ENCODE measurements around the gene GRIA1.

The GRIA1 gene

DNA sequence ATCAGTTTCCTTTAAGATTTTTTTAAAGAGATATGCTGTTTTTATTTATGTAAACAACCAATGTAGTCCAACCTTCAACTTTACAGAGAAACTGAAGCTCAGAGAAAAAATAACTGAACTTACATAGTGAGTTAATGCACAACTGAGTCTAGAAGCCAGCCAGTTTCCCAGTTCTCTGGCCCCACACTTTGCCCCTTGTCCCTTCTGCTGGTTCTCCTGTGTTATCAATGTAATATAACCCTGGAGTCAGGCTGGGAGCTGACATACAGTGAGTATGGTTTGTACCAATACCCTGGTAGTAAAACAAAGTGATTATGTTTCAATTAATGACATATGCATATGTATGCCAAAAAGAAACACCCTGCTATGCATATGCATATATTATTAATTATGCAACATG, 32.2 kb upstream of the GRIA1 start:
- TF ChIP-seq RAD21 (IDR thresholded peaks at IDR 0.05; ENCODE audit: low read depth): no peak
- TF ChIP-seq TEAD4 (IDR thresholded peaks at IDR 0.05): no peak
- no peak for TF ChIP-seq NFIC (IDR thresholded peaks at IDR 0.05)
- TF ChIP-seq, protein P1, sequence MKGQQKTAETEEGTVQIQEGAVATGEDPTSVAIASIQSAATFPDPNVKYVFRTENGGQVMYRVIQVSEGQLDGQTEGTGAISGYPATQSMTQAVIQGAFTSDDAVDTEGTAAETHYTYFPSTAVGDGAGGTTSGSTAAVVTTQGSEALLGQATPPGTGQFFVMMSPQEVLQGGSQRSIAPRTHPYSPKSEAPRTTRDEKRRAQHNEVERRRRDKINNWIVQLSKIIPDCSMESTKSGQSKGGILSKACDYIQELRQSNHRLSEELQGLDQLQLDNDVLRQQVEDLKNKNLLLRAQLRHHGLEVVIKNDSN (IDR thresholded peaks at IDR 0.05): no peak
- no peak for TF ChIP-seq TAF1 (IDR thresholded peaks at IDR 0.05; ENCODE audit: low read depth)
- TF ChIP-seq, protein P2, sequence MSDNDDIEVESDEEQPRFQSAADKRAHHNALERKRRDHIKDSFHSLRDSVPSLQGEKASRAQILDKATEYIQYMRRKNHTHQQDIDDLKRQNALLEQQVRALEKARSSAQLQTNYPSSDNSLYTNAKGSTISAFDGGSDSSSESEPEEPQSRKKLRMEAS (IDR thresholded peaks at IDR 0.05): no peak
- no peak for TF ChIP-seq ZBTB7A (IDR thresholded peaks at IDR 0.05; ENCODE audit: low read depth)
- no peak for TF ChIP-seq EGR1 (IDR thresholded peaks at IDR 0.05)
- no peak for TF ChIP-seq EP300 (IDR thresholded peaks at IDR 0.05; ENCODE audit: borderline replicate concordance)
- TF ChIP-seq YY1 (IDR thresholded peaks at IDR 0.05; ENCODE audit: low read depth): no peak

DNA sequence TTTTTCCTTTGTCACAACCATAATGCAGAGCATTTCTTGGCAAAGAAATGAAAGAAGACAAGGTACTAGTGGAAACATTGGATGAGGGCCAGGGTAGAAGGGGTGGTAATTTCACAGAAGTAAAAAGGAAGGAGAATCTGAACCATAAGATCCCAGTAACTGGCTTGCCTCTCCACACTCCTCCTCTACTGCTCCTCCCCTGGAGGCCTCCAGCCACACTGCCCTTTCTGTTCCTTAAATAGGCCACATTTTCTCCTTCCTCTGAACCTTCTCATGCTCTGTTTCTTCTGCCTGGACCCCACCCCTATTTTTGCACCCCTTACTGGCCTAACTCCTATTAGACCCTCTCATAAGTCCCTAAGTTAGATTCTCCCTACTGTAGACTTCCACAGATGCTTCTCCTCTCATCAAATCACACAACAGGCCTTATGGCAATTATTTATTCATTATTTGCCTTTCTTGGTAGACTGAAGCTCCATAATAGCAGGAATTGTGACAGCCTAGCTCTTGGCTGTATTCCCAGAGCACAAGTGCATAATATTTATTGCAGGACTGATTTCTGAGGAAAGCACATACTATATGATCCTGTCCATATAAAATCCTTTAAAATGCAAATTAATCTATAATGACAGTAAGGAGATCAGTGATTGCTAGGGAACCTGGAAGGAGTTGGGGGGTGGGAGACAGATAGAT, 31.3 kb upstream of the GRIA1 start:
- TF ChIP-seq TEAD4 (IDR thresholded peaks at IDR 0.05) (no peak), NFIC (IDR thresholded peaks at IDR 0.05) (no peak), ZBTB7A (IDR thresholded peaks at IDR 0.05; ENCODE audit: low read depth) (no peak), CEBPB (IDR thresholded peaks at IDR 0.05) (no peak), EGR1 (IDR thresholded peaks at IDR 0.05) (no peak), YY1 (IDR thresholded peaks at IDR 0.05; ENCODE audit: low read depth) (no peak), EP300 (IDR thresholded peaks at IDR 0.05; ENCODE audit: borderline replicate concordance) (no peak), TAF1 (IDR thresholded peaks at IDR 0.05; ENCODE audit: low read depth) (no peak), FOXM1 (IDR thresholded peaks at IDR 0.05; ENCODE audit: borderline replicate concordance, low read depth) (no peak), TCF12 (IDR thresholded peaks at IDR 0.05; ENCODE audit: low read depth) (no peak), CREB1 (IDR thresholded peaks at IDR 0.05; ENCODE audit: low read depth) (no peak), RAD21 (IDR thresholded peaks at IDR 0.05; ENCODE audit: low read depth) (no peak)
- TF ChIP-seq, protein P1 (IDR thresholded peaks at IDR 0.05): no peak
- TF ChIP-seq, protein P3, sequence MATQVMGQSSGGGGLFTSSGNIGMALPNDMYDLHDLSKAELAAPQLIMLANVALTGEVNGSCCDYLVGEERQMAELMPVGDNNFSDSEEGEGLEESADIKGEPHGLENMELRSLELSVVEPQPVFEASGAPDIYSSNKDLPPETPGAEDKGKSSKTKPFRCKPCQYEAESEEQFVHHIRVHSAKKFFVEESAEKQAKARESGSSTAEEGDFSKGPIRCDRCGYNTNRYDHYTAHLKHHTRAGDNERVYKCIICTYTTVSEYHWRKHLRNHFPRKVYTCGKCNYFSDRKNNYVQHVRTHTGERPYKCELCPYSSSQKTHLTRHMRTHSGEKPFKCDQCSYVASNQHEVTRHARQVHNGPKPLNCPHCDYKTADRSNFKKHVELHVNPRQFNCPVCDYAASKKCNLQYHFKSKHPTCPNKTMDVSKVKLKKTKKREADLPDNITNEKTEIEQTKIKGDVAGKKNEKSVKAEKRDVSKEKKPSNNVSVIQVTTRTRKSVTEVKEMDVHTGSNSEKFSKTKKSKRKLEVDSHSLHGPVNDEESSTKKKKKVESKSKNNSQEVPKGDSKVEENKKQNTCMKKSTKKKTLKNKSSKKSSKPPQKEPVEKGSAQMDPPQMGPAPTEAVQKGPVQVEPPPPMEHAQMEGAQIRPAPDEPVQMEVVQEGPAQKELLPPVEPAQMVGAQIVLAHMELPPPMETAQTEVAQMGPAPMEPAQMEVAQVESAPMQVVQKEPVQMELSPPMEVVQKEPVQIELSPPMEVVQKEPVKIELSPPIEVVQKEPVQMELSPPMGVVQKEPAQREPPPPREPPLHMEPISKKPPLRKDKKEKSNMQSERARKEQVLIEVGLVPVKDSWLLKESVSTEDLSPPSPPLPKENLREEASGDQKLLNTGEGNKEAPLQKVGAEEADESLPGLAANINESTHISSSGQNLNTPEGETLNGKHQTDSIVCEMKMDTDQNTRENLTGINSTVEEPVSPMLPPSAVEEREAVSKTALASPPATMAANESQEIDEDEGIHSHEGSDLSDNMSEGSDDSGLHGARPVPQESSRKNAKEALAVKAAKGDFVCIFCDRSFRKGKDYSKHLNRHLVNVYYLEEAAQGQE (IDR thresholded peaks at IDR 0.05; ENCODE audit: low read depth): no peak
- TF ChIP-seq, protein P2 (IDR thresholded peaks at IDR 0.05): no peak

DNA sequence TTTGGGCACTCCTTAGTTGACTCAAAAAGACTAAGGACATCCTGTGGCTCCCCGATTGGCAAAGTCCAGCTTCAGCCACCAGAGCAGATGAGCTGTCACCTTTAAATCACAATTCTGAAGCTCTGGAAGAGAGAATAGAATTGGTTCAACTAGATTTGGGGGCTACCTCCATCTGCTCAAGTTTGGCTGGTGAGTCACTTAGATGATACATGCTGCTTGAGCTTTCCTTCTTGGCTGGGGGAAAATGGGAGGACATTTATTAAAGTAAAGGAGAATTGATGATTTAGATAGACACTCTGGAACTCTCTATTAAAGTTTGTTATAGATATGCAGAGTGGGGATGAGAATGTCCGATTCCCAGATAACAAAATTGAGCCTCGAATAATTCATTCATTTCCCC, 30.0 kb upstream of the GRIA1 start:
- TF ChIP-seq, protein P3 (IDR thresholded peaks at IDR 0.05; ENCODE audit: low read depth): no peak
- TF ChIP-seq, protein P1 (IDR thresholded peaks at IDR 0.05): no peak
- TF ChIP-seq NFIC (IDR thresholded peaks at IDR 0.05) (no peak), ZBTB7A (IDR thresholded peaks at IDR 0.05; ENCODE audit: low read depth) (no peak), CREB1 (IDR thresholded peaks at IDR 0.05; ENCODE audit: low read depth) (no peak), EGR1 (IDR thresholded peaks at IDR 0.05) (no peak), CEBPB (IDR thresholded peaks at IDR 0.05) (no peak), TEAD4 (IDR thresholded peaks at IDR 0.05) (no peak), TCF12 (IDR thresholded peaks at IDR 0.05; ENCODE audit: low read depth) (no peak), RAD21 (IDR thresholded peaks at IDR 0.05; ENCODE audit: low read depth) (no peak), FOXM1 (IDR thresholded peaks at IDR 0.05; ENCODE audit: borderline replicate concordance, low read depth) (no peak), TAF1 (IDR thresholded peaks at IDR 0.05; ENCODE audit: low read depth) (no peak), EP300 (IDR thresholded peaks at IDR 0.05; ENCODE audit: borderline replicate concordance) (no peak), YY1 (IDR thresholded peaks at IDR 0.05; ENCODE audit: low read depth) (no peak)
- TF ChIP-seq, protein P2 (IDR thresholded peaks at IDR 0.05): no peak

DNA sequence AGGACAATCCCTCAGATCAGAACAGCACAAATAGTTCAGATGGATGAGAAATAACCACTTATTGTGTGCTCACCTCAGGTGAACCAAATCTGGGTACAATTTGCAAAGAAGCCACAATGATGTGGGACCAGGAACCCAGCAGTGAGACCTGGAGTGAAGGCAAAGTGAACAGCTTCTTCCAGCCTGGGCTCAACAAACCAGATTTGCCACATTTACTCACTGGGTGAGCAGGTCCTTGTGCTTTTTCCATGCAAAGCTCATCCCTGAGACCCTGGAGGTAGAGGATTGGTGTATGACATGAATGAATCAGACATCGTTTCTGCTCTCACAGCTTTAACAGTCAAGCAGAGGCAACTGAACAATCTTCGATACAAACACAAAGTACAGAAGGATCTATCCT, 29.1 kb upstream of the GRIA1 start:
- TF ChIP-seq FOXM1 (IDR thresholded peaks at IDR 0.05; ENCODE audit: borderline replicate concordance, low read depth) (no peak), TEAD4 (IDR thresholded peaks at IDR 0.05) (no peak), EP300 (IDR thresholded peaks at IDR 0.05; ENCODE audit: borderline replicate concordance) (no peak), CEBPB (IDR thresholded peaks at IDR 0.05) (no peak), ZBTB7A (IDR thresholded peaks at IDR 0.05; ENCODE audit: low read depth) (no peak), YY1 (IDR thresholded peaks at IDR 0.05; ENCODE audit: low read depth) (no peak), CREB1 (IDR thresholded peaks at IDR 0.05; ENCODE audit: low read depth) (no peak), RAD21 (IDR thresholded peaks at IDR 0.05; ENCODE audit: low read depth) (no peak), TAF1 (IDR thresholded peaks at IDR 0.05; ENCODE audit: low read depth) (no peak), TCF12 (IDR thresholded peaks at IDR 0.05; ENCODE audit: low read depth) (no peak), EGR1 (IDR thresholded peaks at IDR 0.05) (no peak)
- TF ChIP-seq, protein P1 (IDR thresholded peaks at IDR 0.05): no peak
- TF ChIP-seq, protein P2 (IDR thresholded peaks at IDR 0.05): no peak
- TF ChIP-seq, protein P3 (IDR thresholded peaks at IDR 0.05; ENCODE audit: low read depth): no peak
